Fibroblast of skin of back (primary cell): Measurements from ENCODE around the gene KAT2B.
"Not testable (repeated sequence)": the region's sequence is repeated elsewhere in the genome, so short reads cannot be mapped to it uniquely, and the experiment has no call there.

Experiments
- DNase-seq: peaks from one replicate; pipeline ENCODE4 v3.0.0-alpha.2; 2013

Gene KAT2B

GRCh38 chr3:20042331-20042730, 2.1 kb downstream of the KAT2B start:
- no peak for DNase-seq

- no peak for DNase-seq
Observed at GRCh38 chr3:20043396-20043795, 3.1 kb downstream of the KAT2B start.

GRCh38 chr3:20043825-20044224, 3.6 kb downstream of the KAT2B start:
- no peak for DNase-seq

- DNase-seq = not testable (repeated sequence)
Observed at GRCh38 chr3:20045141-20045540, 4.9 kb downstream of the KAT2B start.

GRCh38 chr3:20046556-20046955, 6.3 kb downstream of the KAT2B start:
- DNase-seq = no peak

- no peak for DNase-seq
Observed at GRCh38 chr3:20047341-20047779, 7.1 kb downstream of the KAT2B start.

- DNase-seq = no peak
Observed at GRCh38 chr3:20047976-20048883, 8.0 kb downstream of the KAT2B start.

GRCh38 chr3:20051123-20051806, 11.0 kb downstream of the KAT2B start:
- DNase-seq = no peak

- DNase-seq = no peak
Observed at GRCh38 chr3:20052851-20053250, 12.6 kb downstream of the KAT2B start.

GRCh38 chr3:20054549-20054987, 14.3 kb downstream of the KAT2B start:
- DNase-seq = peak; percentile 65

- no peak for DNase-seq
Observed at GRCh38 chr3:20055020-20055775, 15.0 kb downstream of the KAT2B start.

GRCh38 chr3:20055842-20056241, 15.6 kb downstream of the KAT2B start:
- no peak for DNase-seq

- DNase-seq = peak; percentile 51
Observed at GRCh38 chr3:20056725-20057611, 16.7 kb downstream of the KAT2B start.

- no peak for DNase-seq
Observed at GRCh38 chr3:20057612-20058180, 17.4 kb downstream of the KAT2B start.

- no peak for DNase-seq
Observed at GRCh38 chr3:20059929-20060328, 19.7 kb downstream of the KAT2B start.

- no peak for DNase-seq
Observed at GRCh38 chr3:20060974-20061685, 20.9 kb downstream of the KAT2B start.

- no peak for DNase-seq
Observed at GRCh38 chr3:20062996-20063395, 22.8 kb downstream of the KAT2B start.

GRCh38 chr3:20064387-20064786, 24.1 kb downstream of the KAT2B start:
- no peak for DNase-seq

GRCh38 chr3:20064796-20065564, 24.7 kb downstream of the KAT2B start:
- DNase-seq = no peak

GRCh38 chr3:20066079-20066478, 25.8 kb downstream of the KAT2B start:
- DNase-seq = no peak
